Hepatocyte (in vitro differentiated cells): Measurements from ENCODE around the gene MORN4. TPM values are rescaled to one million over a fixed set of nuclear protein-coding genes. Genes with fewer than 3 reads are reported as not detected.

ENCODE experiments used
- DNase-seq: peaks from one replicate; pipeline ENCODE4 v3.0.0-alpha.2; 2016; ENCODE audit warnings: low spot score
- H2AFZ ChIP-seq: fragments of 200-600 bp; sonication (generic); 2 replicates; pipeline ENCODE4 v1.6.0; 2016; ENCODE audit warnings: antibody characterized with exemption, mild to moderate bottlenecking
- H3K27ac ChIP-seq: fragments of 200-600 bp; sonication (generic); 2 replicates; pipeline ENCODE4 v1.5.1; 2016; ENCODE audit warnings: mild to moderate bottlenecking
- H3K27me3 ChIP-seq: fragments of 200-600 bp; sonication (generic); 2 replicates; pipeline ENCODE4 v1.6.1; 2016
- H3K36me3 ChIP-seq: fragments of 200-600 bp; sonication (generic); replicated peaks from 2 replicates; pipeline ENCODE4 v1.5.1; 2016; ENCODE audit warnings: low read depth; ENCODE audit not compliant: insufficient read depth
- H3K4me1 ChIP-seq: fragments of 200-600 bp; sonication (generic); 2 replicates; pipeline ENCODE4 v1.5.1; 2016; ENCODE audit warnings: mild to moderate bottlenecking, moderate library complexity; ENCODE audit not compliant: insufficient read depth
- H3K4me2 ChIP-seq: fragments of 200-600 bp; sonication (generic); 2 replicates; pipeline ENCODE4 v1.6.0; 2016
- H3K4me3 ChIP-seq: fragments of 200-600 bp; sonication (generic); 2 replicates; pipeline ENCODE4 v1.5.1; 2016; ENCODE audit warnings: mild to moderate bottlenecking
- H3K79me2 ChIP-seq: fragments of 200-600 bp; sonication (generic); 2 replicates; pipeline ENCODE4 v1.6.0; 2017; ENCODE audit warnings: mild to moderate bottlenecking
- H3K9me2 ChIP-seq: fragments of 200-600 bp; sonication (generic); replicated peaks from 2 replicates; pipeline ENCODE4 v1.6.0; 2017; ENCODE audit warnings: mild to moderate bottlenecking; ENCODE audit not compliant: insufficient read depth
- H3K9me3 ChIP-seq: fragments of 200-600 bp; sonication (generic); 2 replicates; pipeline ENCODE4 v1.5.1; 2016; ENCODE audit warnings: low read depth, mild to moderate bottlenecking
- H4K20me1 ChIP-seq: fragments of 200-600 bp; sonication (generic); 2 replicates; pipeline ENCODE4 v1.6.0; 2016; ENCODE audit warnings: mild to moderate bottlenecking; ENCODE audit not compliant: insufficient read depth, poor library complexity, severe bottlenecking
- EZH2 ChIP-seq: fragments of 200-600 bp; sonication (generic); IDR thresholded peaks from 2 replicates; pipeline ENCODE4 v1.6.1; 2016; ENCODE audit warnings: antibody characterized with exemption, mild to moderate bottlenecking, borderline replicate concordance
- EZH2phosphoT487 ChIP-seq: fragments of 200-600 bp; sonication (generic); IDR thresholded peaks from one replicate; pipeline ENCODE4 v1.6.1; 2018; ENCODE audit warnings: antibody characterized with exemption, mild to moderate bottlenecking, low read depth, moderate library complexity; ENCODE audit not compliant: unreplicated experiment, severe bottlenecking
- WGBS: methylation state at CpG from one replicate; pipeline ENCODE4 v1.1.6; 2016; ENCODE audit warnings: low lambda C conversion rate; ENCODE audit errors: missing lambda C conversion rate; 5-methylcytosine and 5-hydroxymethylcytosine counted together
- polyA plus RNA-seq: library from polyadenylated mRNA; unstranded; fragments of >200 nt; fragmentation: Nextera tagmentation; extraction: Ambion mirVana; gene quantifications from 2 replicates; pipeline ENCODE4 v1.2.1, GENCODE V29; 2016
- total RNA-seq: library from RNA; depleted of rRNA; stranded (reverse); fragments of >200 nt; gene quantifications from 2 replicates; pipeline ENCODE4 v1.2.3, GENCODE V29; 2014
- TF ChIP-seq, protein P1 (sequence below): fragments of 200-600 bp; sonication (generic); IDR thresholded peaks from 2 replicates; pipeline ENCODE4 v1.5.1; 2016; ENCODE audit warnings: antibody characterized with exemption, mild to moderate bottlenecking; ENCODE audit not compliant: poor library complexity

MORN4 gene
- total and polyA plus RNA-seq, 2 experiments from 2014 or later, result 8.5 to 15.6 TPM

DNA sequence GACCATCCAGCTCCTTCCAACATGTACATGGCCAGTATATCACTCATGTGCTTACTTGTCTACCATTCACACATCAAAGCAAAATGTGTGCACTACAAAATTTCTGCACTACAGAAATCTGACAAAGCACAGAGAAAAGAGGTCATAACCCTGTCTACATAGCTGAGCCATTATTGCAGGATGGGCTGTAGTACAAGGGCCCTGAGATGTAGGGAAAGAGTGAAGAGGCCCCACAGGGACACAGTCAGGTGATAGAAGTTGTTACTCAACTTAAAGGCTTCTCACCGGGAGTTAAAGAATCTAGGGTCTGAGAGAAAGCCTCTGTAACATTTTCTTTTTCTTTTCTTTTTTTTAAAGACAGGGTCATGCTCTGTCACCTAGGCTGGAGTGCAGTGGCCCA, 36.3 kb upstream of the MORN4 start:
- peaks cover 24% of the 10 kb centered on the region for H3K4me1 ChIP-seq
- DNase-seq, result no peak
- H3K36me3 ChIP-seq, result no peaks in the 10 kb centered on the region
- H4K20me1 ChIP-seq, result no peaks in the 10 kb centered on the region
- no peak overlapping the region for H3K4me3 ChIP-seq
- H3K4me2 ChIP-seq, result no peak overlapping the region
- TF ChIP-seq EZH2 (no peak), EZH2phosphoT487 (no peak)
- TF ChIP-seq, protein P1, sequence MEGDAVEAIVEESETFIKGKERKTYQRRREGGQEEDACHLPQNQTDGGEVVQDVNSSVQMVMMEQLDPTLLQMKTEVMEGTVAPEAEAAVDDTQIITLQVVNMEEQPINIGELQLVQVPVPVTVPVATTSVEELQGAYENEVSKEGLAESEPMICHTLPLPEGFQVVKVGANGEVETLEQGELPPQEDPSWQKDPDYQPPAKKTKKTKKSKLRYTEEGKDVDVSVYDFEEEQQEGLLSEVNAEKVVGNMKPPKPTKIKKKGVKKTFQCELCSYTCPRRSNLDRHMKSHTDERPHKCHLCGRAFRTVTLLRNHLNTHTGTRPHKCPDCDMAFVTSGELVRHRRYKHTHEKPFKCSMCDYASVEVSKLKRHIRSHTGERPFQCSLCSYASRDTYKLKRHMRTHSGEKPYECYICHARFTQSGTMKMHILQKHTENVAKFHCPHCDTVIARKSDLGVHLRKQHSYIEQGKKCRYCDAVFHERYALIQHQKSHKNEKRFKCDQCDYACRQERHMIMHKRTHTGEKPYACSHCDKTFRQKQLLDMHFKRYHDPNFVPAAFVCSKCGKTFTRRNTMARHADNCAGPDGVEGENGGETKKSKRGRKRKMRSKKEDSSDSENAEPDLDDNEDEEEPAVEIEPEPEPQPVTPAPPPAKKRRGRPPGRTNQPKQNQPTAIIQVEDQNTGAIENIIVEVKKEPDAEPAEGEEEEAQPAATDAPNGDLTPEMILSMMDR, result no peak
- no peaks in the 10 kb centered on the region for H3K9me3 ChIP-seq
- no peak overlapping the region for H2AFZ ChIP-seq
- no peaks in the 10 kb centered on the region for H3K27me3 ChIP-seq
- H3K27ac ChIP-seq, result peak overlapping the region; percentile 64
- H3K79me2 ChIP-seq, result peaks cover 3% of the 10 kb centered on the region
- WGBS, result 35% methylated on average over 1 of the region's 1 CpG
- H3K9me2 ChIP-seq, result no peaks in the 10 kb centered on the region

DNA sequence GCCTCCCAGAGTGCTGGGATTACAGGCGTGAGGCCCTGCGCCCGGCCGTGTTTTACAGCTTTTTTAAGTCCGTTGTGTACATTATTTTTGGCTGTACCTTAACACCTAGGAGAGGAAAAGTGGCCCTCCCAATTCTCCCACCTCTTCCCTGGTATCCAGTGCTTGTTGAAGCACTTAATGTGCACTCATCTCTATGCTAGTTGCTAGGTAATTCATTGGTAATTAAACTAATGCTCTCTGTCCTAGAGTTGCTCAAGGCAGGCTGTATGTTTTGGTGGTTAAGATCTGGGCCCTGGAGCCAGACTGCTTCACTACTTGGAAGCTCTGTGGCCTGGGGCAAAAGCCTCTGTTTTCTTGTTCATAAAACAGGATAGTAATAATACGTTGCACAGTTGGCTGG, 34.2 kb upstream of the MORN4 start:
- Histone ChIP-seq H3K27ac (peak overlapping the region; percentile 85), H3K4me1 (peaks cover 30% of the 10 kb centered on the region), H2AFZ (no peak overlapping the region), H3K27me3 (no peaks in the 10 kb centered on the region), H3K9me2 (no peaks in the 10 kb centered on the region), H3K79me2 (peaks cover 3% of the 10 kb centered on the region), H3K4me3 (no peak overlapping the region), H4K20me1 (no peaks in the 10 kb centered on the region), H3K9me3 (no peaks in the 10 kb centered on the region), H3K4me2 (no peak overlapping the region), H3K36me3 (no peaks in the 10 kb centered on the region)
- no peak for TF ChIP-seq EZH2
- TF ChIP-seq EZH2phosphoT487, result no peak
- TF ChIP-seq, protein P1, result no peak
- WGBS, result 81% methylated on average over 6 of the region's 6 CpGs
- DNase-seq, result no peak

DNA sequence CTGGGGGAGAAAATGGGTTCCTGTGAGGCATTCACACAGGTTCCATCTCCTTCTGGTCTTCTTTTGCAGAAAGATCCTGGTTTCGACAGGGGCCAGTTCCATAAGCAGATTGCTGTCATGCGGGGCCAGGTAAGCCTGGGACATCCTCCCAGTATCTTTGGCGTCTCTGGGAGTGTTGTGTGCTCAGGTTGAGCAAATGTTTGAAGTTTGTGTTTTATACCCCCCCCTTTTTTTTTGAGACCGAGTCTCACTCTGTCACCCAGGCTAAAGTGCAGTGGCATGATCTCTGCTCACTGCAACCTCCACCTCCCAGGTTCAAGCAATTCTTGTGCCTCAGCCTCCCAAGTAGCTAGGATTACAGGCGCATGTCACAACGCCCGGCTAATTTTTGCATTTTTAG, 33.7 kb upstream of the MORN4 start:
- peak overlapping the region; percentile 85 for H3K27ac ChIP-seq
- H3K36me3 ChIP-seq, result no peaks in the 10 kb centered on the region
- no peaks in the 10 kb centered on the region for H3K9me3 ChIP-seq
- H3K27me3 ChIP-seq, result no peaks in the 10 kb centered on the region
- H3K79me2 ChIP-seq, result peaks cover 7% of the 10 kb centered on the region
- TF ChIP-seq, protein P1, result no peak
- TF ChIP-seq EZH2 (no peak), EZH2phosphoT487 (no peak)
- WGBS, result 78% methylated on average over 7 of the region's 7 CpGs
- no peak overlapping the region for H2AFZ ChIP-seq
- DNase-seq, result no peak
- H4K20me1 ChIP-seq, result no peaks in the 10 kb centered on the region
- peaks cover 30% of the 10 kb centered on the region for H3K4me1 ChIP-seq
- no peak overlapping the region for H3K4me3 ChIP-seq
- H3K4me2 ChIP-seq, result no peak overlapping the region
- H3K9me2 ChIP-seq, result no peaks in the 10 kb centered on the region
